SK-N-SH treated with all-trans-retinoic acid at 6 μM for 48 hours (cell line): ENCODE results near the gene IKBKE.

Source experiments
- ATAC-seq: fragments of 200-7000 bp; cut with Tn5 transposase; 3 replicates; pipeline ENCODE4 v1.9.1; 2020; ENCODE audit warnings: mild to moderate bottlenecking, moderate library complexity
- BACH2 ChIP-seq: fragments of 250-450 bp; sonication (Bioruptor Pico); IDR thresholded peaks from 2 replicates; pipeline ENCODE4 v1.9.0; 2021; ENCODE audit warnings: mild to moderate bottlenecking, borderline replicate concordance
- CSDC2 ChIP-seq: fragments of 250-450 bp; sonication (Bioruptor Pico); IDR thresholded peaks from 2 replicates; pipeline ENCODE4 v1.5.0; 2020; ENCODE audit warnings: mild to moderate bottlenecking, moderate library complexity
- GLIS3 ChIP-seq: fragments of 250-450 bp; sonication (Bioruptor Pico); IDR thresholded peaks from 2 replicates; pipeline ENCODE4 v1.5.0; 2020; ENCODE audit warnings: mild to moderate bottlenecking, moderate library complexity
- ISL1 ChIP-seq: fragments of 250-450 bp; sonication (Bioruptor Pico); IDR thresholded peaks from 2 replicates; pipeline ENCODE4 v2.1.2; 2022; ENCODE audit warnings: mild to moderate bottlenecking, moderate library complexity
- OSR1 ChIP-seq: fragments of 250-450 bp; sonication (Bioruptor Pico); IDR thresholded peaks from 2 replicates; pipeline ENCODE4 v1.8.0; 2022; ENCODE audit warnings: moderate library complexity, mild to moderate bottlenecking, inconsistent platforms
- PPARA ChIP-seq: fragments of 250-450 bp; sonication (Bioruptor Pico); IDR thresholded peaks from 2 replicates; pipeline ENCODE4 v1.5.0; 2020; ENCODE audit warnings: mild to moderate bottlenecking, borderline replicate concordance
- RARB ChIP-seq: fragments of 250-450 bp; sonication (Bioruptor Pico); IDR thresholded peaks from 2 replicates; pipeline ENCODE4 v1.8.0; 2021; ENCODE audit warnings: mild to moderate bottlenecking, moderate library complexity
- SNAI2 ChIP-seq: fragments of 250-450 bp; sonication (Bioruptor Pico); IDR thresholded peaks from 2 replicates; pipeline ENCODE4 v1.5.0; 2020; ENCODE audit warnings: mild to moderate bottlenecking, moderate library complexity
- TOX ChIP-seq: fragments of 250-450 bp; sonication (Bioruptor Pico); IDR thresholded peaks from 2 replicates; pipeline ENCODE4 v1.8.0; 2021; ENCODE audit warnings: mild to moderate bottlenecking, moderate library complexity, borderline replicate concordance
- ZC3H10 ChIP-seq: fragments of 250-450 bp; sonication (Bioruptor Pico); IDR thresholded peaks from 2 replicates; pipeline ENCODE4 v1.5.1; 2021; ENCODE audit warnings: mild to moderate bottlenecking, moderate library complexity
- ZFP3 ChIP-seq: fragments of 250-450 bp; sonication (Bioruptor Pico); IDR thresholded peaks from 2 replicates; pipeline ENCODE4 v1.5.0; 2020; ENCODE audit warnings: mild to moderate bottlenecking, moderate library complexity
- ZFP30 ChIP-seq: fragments of 450-650 bp; formaldehyde crosslinking; IDR thresholded peaks from 2 replicates; pipeline ENCODE4 v1.5.0; 2022; ENCODE audit warnings: mild to moderate bottlenecking, moderate library complexity
- ZNF565 ChIP-seq: fragments of 450-650 bp; formaldehyde crosslinking; conservative IDR thresholded peaks from 2 replicates; pipeline ENCODE4 v1.5.0; 2020; ENCODE audit warnings: low read depth, mild to moderate bottlenecking, moderate library complexity
- ZNF70 ChIP-seq: fragments of 450-650 bp; formaldehyde crosslinking; IDR thresholded peaks from 2 replicates; pipeline ENCODE4 v1.5.0; 2020; ENCODE audit warnings: mild to moderate bottlenecking, moderate library complexity
- ZNF8 ChIP-seq: fragments of 450-650 bp; formaldehyde crosslinking; IDR thresholded peaks from 2 replicates; pipeline ENCODE4 v1.5.0; 2020; ENCODE audit warnings: mild to moderate bottlenecking, moderate library complexity
- TF ChIP-seq, protein P1 (sequence below): fragments of 250-450 bp; sonication (Bioruptor Pico); IDR thresholded peaks from 2 replicates; pipeline ENCODE4 v1.8.0; 2021; ENCODE audit warnings: low read depth, mild to moderate bottlenecking, moderate library complexity, borderline replicate concordance
- TF ChIP-seq, protein P2 (sequence below): fragments of 250-450 bp; sonication (Bioruptor Pico); IDR thresholded peaks from 2 replicates; pipeline ENCODE4 v1.8.0; 2020; ENCODE audit warnings: mild to moderate bottlenecking, moderate library complexity, borderline replicate concordance
- TF ChIP-seq, protein P3 (sequence below): fragments of 250-450 bp; sonication (Bioruptor Pico); IDR thresholded peaks from 2 replicates; pipeline ENCODE4 v1.5.1; 2021; ENCODE audit warnings: mild to moderate bottlenecking, moderate library complexity
- TF ChIP-seq, protein P4 (sequence below): fragments of 250-450 bp; sonication (Bioruptor Pico); IDR thresholded peaks from 2 replicates; pipeline ENCODE4 v1.5.1; 2020; ENCODE audit warnings: low read depth, mild to moderate bottlenecking, moderate library complexity

Gene IKBKE

DNA sequence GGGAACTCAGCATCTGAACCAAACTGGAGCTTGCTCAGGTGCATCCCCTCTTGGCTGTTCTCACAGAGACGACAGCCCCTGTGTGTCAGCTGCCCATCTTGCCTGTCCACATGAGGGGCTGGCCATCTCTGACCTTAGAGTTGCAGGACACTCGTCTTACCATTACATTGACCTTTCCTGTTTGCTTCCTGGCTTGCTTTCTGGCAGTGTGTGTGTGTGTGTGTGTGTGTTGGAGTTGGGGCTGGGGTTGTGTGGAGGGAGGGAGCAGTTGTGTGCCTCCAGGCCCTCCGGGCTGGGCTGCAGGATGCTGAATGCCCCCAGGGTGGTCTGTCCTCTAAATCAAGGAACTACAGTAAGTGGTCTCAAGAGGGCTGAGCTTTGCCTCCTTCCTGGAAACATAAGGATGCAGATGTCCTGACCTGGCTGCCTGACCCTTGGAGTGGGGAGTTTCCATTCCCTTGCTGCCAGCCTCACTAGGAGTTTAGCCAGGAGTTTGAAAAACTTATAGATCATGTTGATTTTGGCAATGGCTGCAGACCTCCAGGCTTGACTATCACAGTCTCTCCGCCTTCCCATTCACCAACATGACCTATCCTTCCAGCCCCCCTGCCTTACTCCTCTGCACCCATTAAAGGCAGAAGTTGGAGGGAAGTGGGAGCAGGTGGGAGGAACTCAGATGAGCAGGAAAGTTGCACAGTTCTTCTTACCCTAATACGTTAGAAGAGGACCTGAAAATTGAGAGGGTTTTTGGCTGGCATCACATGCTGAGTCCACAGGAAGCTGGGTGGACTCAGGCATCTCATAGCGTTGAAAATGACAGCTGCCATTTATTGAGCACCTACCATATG, 56.0 kb downstream of the IKBKE start:
- no peak for ATAC-seq

DNA sequence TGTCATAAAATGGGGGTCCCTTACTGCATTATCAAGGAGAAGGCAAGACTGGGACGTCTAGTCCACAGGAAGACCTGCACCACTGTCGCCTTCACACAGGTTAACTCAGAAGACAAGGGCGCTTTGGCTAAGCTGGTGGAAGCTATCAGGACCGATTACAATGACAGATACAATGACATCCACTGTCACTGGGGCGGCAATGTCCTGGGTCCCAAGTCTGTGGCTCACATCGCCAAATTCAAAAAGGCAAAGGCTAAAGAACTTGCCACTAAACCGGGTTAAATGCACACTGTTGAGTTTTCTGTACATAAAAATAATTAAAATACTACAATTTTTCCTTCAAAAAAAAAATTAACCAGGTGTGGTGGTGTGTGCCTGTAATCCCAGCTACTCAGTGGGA, 59.1 kb downstream of the IKBKE start:
- TF ChIP-seq GLIS3 (CRISPR knock-in tag) (no peak), ZFP30 (CRISPR knock-in tag) (no peak), ISL1 (CRISPR knock-in tag) (no peak), RARB (CRISPR knock-in tag) (no peak), ZFP3 (CRISPR knock-in tag) (no peak), PPARA (CRISPR knock-in tag) (no peak), OSR1 (no peak), ZNF70 (CRISPR knock-in tag) (no peak)
- TF ChIP-seq, protein P1, sequence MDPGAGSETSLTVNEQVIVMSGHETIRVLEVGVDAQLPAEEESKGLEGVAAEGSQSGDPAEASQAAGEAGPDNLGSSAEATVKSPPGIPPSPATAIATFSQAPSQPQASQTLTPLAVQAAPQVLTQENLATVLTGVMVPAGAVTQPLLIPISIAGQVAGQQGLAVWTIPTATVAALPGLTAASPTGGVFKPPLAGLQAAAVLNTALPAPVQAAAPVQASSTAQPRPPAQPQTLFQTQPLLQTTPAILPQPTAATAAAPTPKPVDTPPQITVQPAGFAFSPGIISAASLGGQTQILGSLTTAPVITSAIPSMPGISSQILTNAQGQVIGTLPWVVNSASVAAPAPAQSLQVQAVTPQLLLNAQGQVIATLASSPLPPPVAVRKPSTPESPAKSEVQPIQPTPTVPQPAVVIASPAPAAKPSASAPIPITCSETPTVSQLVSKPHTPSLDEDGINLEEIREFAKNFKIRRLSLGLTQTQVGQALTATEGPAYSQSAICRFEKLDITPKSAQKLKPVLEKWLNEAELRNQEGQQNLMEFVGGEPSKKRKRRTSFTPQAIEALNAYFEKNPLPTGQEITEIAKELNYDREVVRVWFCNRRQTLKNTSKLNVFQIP (CRISPR knock-in tag), result no peak
- TF ChIP-seq, protein P2, sequence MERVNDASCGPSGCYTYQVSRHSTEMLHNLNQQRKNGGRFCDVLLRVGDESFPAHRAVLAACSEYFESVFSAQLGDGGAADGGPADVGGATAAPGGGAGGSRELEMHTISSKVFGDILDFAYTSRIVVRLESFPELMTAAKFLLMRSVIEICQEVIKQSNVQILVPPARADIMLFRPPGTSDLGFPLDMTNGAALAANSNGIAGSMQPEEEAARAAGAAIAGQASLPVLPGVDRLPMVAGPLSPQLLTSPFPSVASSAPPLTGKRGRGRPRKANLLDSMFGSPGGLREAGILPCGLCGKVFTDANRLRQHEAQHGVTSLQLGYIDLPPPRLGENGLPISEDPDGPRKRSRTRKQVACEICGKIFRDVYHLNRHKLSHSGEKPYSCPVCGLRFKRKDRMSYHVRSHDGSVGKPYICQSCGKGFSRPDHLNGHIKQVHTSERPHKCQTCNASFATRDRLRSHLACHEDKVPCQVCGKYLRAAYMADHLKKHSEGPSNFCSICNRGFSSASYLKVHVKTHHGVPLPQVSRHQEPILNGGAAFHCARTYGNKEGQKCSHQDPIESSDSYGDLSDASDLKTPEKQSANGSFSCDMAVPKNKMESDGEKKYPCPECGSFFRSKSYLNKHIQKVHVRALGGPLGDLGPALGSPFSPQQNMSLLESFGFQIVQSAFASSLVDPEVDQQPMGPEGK (CRISPR knock-in tag), result no peak
- TF ChIP-seq, protein P3, sequence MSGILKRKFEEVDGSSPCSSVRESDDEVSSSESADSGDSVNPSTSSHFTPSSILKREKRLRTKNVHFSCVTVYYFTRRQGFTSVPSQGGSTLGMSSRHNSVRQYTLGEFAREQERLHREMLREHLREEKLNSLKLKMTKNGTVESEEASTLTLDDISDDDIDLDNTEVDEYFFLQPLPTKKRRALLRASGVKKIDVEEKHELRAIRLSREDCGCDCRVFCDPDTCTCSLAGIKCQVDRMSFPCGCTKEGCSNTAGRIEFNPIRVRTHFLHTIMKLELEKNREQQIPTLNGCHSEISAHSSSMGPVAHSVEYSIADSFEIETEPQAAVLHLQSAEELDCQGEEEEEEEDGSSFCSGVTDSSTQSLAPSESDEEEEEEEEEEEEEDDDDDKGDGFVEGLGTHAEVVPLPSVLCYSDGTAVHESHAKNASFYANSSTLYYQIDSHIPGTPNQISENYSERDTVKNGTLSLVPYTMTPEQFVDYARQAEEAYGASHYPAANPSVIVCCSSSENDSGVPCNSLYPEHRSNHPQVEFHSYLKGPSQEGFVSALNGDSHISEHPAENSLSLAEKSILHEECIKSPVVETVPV (CRISPR knock-in tag), result no peak
- TF ChIP-seq, protein P4, sequence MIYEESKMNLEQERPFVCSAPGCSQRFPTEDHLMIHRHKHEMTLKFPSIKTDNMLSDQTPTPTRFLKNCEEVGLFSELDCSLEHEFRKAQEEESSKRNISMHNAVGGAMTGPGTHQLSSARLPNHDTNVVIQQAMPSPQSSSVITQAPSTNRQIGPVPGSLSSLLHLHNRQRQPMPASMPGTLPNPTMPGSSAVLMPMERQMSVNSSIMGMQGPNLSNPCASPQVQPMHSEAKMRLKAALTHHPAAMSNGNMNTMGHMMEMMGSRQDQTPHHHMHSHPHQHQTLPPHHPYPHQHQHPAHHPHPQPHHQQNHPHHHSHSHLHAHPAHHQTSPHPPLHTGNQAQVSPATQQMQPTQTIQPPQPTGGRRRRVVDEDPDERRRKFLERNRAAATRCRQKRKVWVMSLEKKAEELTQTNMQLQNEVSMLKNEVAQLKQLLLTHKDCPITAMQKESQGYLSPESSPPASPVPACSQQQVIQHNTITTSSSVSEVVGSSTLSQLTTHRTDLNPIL (CRISPR knock-in tag), result no peak
- no peak for ATAC-seq

More for the DNA sequence above, 56.0 kb downstream of the IKBKE start:
- TF ChIP-seq ZNF565 (CRISPR knock-in tag) (no peak), ZNF8 (CRISPR knock-in tag) (no peak), TOX (no peak), ZC3H10 (no peak), ZNF70 (CRISPR knock-in tag) (no peak), ISL1 (CRISPR knock-in tag) (no peak), PPARA (CRISPR knock-in tag) (no peak), GLIS3 (CRISPR knock-in tag) (no peak), BACH2 (no peak), ZFP30 (CRISPR knock-in tag) (no peak), ZFP3 (CRISPR knock-in tag) (no peak), RARB (CRISPR knock-in tag) (no peak), CSDC2 (CRISPR knock-in tag) (no peak), SNAI2 (CRISPR knock-in tag) (no peak)
- TF ChIP-seq, protein P3 (CRISPR knock-in tag), result no peak
- TF ChIP-seq, protein P1 (CRISPR knock-in tag), result no peak
- TF ChIP-seq, protein P2 (CRISPR knock-in tag), result no peak
